ENCODE results near the gene IQSEC3.

GRCh38 chr12:91213-91612, 24.6 kb downstream of the IQSEC3 start:
- TF ChIP-seq CTCF (conservative IDR thresholded peaks at IDR 0.05; ENCODE audit: low read length), result no peak
- no peak for TF ChIP-seq EZH2phosphoT487 (IDR thresholded peaks at IDR 0.05; ENCODE audit: borderline replicate concordance, low read depth, low read length)

Measured in OCI-LY7 (cell line).